COLO668 (cell line): ENCODE measurements around the gene GPSM1.

Experiments
- DNase-seq: peaks from one replicate; lab custom pipeline; 2025; ENCODE audit not compliant: unreplicated experiment; lab: John Stamatoyannopoulos, UW

The GPSM1 gene

GRCh38 chr9:136358888-136359287 is 31.5 kb downstream of the GPSM1 start:
- DNase-seq: no peak

GRCh38 chr9:136359774-136360718 is 32.7 kb downstream of the GPSM1 start:
- DNase-seq: no peak

- no peak for DNase-seq
These were observed 33.9 kb downstream of the GPSM1 start for GRCh38 chr9:136361047-136361753.

GRCh38 chr9:136361754-136362449 is 34.6 kb downstream of the GPSM1 start:
- no peak for DNase-seq

- DNase-seq: no peak
These were observed 35.1 kb downstream of the GPSM1 start for GRCh38 chr9:136362450-136362784.

DNA sequence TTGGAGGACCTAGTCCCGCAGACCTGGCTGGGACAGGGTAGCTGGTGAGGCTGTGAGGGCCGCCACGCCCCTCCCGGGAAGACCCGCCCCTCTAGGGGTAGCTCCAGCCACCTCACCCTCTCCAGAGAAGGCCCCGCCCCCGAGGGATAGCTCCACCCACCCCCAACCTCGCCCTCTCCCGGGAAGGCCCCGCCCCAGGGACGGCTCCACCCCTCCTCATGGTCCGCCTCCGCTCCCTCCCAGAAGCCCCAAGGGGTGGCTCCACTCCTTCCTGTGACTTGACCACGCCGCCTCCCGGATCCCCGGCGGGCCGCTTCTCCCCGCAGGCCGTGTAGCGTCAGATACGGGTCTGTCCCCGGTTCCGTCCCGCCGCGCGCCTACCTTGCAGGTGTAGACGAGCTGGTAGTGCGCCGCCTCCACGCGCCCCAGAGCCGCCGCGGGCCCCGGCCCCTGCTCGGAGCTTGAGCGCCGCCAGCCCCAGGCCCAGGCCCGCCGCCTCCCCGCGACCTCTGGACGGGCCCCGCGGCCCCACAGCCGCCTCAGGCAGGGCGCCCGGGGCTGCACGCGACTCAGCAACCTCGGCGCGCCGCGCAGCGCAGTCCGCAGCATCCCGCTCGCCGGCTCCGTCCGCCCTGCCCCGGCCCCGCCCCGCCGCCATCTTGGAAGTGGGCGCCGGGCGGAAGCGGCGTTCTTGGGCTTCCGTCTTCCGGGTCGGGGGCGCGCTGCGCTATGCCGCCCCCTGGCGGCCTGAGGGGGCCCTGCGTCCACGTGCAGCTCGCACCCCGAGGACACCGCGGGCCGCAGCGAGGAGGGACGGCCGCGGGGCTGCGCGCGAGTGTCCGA is 36.0 kb downstream of the GPSM1 start, which contains the start of gene DNLZ:
Gene DNLZ (minus strand): TSS at position 639 of the 843 bp plus-strand sequence. CDS start 30 bp downstream, at position 609.
- DNase-seq: peak; percentile 94

DNA sequence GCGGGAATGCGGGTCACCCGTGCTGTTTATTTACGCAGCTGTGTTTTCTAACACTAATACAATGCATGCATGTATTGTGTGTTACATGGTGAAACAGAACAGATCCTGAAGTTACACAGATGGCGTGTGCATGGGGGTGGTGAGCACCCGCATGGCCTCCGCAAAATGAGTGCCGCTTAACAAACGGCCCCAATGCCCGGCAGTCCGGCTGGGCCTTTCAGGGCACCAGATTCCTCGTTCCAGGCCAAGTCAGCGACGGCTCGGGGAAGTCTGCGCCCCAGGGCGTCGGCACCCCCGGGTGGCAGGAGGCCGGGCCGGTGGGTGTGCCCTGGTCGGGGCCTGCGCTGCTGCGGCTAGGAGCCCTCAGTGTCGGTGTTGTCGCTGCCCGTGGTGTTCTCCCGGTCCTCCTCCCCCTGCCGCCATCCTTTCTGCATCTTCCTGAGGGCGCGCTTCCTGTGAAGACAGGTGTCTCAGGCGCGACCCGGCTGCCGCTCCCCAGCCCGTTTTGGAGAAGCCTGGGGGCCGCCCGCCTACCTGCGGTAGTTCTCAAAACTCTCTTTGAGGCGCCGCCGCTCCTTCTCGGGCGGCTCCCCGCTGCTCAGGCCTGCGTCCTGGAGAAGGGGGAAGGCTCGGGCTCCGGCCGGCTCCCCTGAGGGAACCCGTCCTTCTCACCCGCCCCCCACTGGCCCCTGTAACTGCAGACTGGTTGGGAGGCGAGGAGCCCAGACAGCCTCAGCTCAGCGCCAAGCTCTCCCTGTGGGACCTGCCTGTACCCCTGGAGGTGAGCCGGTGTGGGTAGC is 36.8 kb downstream of the GPSM1 start:
- DNase-seq: no peak

DNA sequence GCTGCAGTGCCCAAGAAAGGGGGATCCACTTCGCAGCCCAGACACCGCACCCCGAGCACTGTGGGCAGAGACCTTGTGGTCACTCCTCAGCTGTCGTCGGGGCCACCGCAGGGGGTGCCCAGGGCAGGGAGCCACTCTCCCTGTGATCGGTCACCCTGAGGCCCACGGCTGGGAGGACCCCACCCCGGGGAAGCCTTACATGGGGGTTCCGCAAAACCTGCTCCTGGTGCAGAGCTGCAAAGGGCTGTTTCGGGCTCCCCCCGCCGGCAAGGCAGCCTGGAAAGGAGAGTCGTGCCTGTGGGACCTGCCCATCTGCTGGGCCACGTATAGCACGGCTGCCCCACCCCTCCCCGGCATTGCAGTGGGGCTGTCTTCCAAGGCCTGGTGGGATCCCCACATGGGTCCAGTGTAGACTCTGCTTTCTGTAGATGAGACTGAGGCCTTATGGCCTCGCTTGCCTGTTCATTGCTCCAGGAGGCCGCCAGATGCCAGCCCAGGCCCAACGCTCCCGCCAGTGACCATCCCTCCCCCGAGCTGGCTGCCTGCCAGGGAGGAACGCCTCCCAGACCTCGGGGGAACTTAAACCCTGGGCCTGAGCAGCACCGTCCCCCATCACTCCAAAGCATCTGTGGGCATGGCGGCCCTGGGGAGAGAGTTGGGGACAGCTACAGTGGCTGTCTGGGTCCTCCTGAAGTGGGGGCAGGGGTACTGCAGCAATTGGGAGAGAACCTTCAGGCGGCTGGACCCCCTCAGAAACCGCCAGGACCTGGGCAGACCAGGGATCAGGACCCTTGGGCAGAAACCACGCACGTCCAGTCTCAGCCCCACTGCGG is 37.8 kb downstream of the GPSM1 start:
- DNase-seq: peak; percentile 61

DNA sequence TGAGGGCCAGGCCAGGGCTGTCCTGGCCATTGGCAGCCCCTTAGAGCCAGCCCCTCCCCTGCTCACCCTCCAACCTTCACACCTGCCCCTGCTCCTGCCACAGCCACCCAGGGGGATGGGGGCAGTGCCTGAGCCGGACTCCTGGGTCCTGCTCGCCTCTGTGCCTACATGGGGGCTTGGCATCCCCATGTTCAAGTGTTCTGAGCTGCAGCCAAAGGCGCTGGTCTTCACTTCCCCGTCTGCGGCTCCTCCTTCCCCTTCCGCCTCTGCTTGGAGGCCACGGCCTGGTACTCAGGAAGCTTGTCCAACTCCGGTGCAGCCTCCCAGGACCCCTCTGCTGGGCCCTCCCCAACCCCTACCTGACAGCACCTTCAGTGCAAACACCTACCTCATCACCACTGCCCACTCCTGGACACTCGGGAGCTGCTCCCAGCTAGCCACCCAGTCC is 38.5 kb downstream of the GPSM1 start:
- no peak for DNase-seq

GRCh38 chr9:136366826-136367225 is 39.5 kb downstream of the GPSM1 start:
- no peak for DNase-seq

DNA sequence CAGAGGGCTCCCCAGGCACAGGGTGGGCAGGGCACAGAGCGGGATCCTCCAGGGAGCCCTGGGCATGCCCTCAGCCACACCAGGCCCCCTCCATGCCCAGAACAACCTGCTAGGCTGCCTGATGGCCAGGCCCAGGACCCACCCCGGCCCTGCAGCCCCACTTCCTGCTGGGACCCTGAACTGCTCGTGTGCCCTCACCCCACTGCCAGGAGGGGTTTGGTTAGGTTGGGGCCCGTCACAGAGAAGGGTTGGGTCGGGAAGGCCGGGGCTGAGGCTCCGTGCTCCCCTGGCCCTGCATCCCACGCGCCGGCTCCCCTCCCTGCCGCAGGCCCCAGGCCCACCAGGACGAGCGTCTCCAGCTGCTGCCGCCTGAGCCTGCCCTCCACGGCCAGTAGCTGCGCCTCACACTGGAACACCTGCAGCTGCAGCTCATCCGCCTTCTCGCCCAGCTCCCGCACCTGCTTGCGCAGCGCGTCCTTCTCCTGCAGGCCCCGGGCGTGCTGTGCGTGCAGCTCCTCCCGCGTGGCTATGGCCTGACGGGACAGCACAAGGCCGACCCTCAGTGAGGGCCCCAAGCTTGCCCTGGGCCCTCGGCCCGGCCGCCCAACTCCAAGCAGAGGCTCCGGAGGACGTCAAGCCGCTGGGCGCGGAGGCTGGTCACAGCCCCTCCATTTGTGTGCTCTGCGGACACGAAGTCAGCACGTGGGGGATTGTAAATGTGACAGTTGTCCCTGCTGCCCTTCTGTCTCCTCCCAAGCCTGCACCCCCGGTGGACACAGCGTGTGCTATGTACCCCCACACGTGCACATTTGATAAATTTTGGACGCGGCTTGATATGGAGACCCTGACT is 40.2 kb downstream of the GPSM1 start:
- peak; percentile 48 for DNase-seq

GRCh38 chr9:136368190-136368589 is 40.9 kb downstream of the GPSM1 start:
- no peak for DNase-seq

DNA sequence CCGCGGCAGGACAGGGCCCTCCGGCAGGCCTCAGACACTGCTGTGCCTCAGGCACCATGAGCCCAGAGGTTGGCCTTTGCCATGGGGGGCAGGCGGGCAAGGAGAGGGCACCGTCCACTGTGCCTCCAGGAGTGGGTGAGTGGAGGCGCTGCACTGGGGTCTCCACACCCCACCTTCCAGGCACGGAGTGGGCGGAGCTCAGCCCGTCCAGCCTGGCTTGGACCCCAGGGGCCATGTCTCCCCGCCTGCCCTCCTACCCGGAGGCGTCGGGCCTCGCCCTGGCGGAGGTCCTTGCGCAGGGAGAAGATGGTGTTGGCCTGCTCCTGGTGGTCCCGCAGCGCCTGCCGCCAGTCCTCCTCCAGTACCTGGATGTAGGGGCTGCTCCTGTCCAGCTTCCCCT is 42.7 kb downstream of the GPSM1 start:
- DNase-seq: no peak

GRCh38 chr9:136370687-136371532 is 43.6 kb downstream of the GPSM1 start:
- no peak for DNase-seq

GRCh38 chr9:136371533-136371880 is 44.2 kb downstream of the GPSM1 start:
- DNase-seq: no peak

DNA sequence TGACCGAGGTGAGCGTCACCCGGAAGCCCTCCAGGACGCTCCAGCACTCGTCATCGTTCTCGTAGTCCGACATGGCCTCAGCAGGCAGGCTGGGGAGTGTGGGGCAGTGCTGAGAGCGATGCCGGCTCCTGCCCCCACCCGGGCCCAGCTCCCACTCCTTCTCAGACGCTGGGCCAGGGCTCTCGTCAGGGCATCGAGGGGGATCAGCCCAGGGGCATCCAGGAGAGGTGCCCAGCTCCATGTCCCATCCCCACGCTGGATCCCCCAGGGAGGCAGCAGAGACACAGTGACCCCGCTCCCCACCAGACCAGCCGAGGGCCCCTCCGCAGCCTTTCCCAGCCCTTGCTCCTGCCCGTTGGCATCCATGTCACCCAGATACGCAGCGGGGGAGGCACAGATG is 44.7 kb downstream of the GPSM1 start:
- DNase-seq: no peak
